GM18870 (cell line): ENCODE measurements around the gene COL4A5.

ENCODE experiments used
- ATAC-seq: cut with Tn5 transposase; IDR thresholded peaks from one replicate; pipeline ENCODE4 v1.9.1; 2021; ENCODE audit warnings: moderate library complexity; ENCODE audit not compliant: unreplicated experiment

Gene COL4A5

GRCh38 chrX:108737754-108738153 lies 298.1 kb downstream of the COL4A5 start:
- no peak for ATAC-seq

- no peak for ATAC-seq
These were observed 300.7 kb downstream of the COL4A5 start for GRCh38 chrX:108740299-108740774.
